ENCODE results near the gene S1PR5.
A peak's percentile ranks its signal among the peaks of the same experiment; 100 is the strongest.
"Not testable (repeated sequence)": the region's sequence is repeated elsewhere in the genome, so short reads cannot be mapped to it uniquely, and the experiment has no call there.

S1PR5 gene

DNA sequence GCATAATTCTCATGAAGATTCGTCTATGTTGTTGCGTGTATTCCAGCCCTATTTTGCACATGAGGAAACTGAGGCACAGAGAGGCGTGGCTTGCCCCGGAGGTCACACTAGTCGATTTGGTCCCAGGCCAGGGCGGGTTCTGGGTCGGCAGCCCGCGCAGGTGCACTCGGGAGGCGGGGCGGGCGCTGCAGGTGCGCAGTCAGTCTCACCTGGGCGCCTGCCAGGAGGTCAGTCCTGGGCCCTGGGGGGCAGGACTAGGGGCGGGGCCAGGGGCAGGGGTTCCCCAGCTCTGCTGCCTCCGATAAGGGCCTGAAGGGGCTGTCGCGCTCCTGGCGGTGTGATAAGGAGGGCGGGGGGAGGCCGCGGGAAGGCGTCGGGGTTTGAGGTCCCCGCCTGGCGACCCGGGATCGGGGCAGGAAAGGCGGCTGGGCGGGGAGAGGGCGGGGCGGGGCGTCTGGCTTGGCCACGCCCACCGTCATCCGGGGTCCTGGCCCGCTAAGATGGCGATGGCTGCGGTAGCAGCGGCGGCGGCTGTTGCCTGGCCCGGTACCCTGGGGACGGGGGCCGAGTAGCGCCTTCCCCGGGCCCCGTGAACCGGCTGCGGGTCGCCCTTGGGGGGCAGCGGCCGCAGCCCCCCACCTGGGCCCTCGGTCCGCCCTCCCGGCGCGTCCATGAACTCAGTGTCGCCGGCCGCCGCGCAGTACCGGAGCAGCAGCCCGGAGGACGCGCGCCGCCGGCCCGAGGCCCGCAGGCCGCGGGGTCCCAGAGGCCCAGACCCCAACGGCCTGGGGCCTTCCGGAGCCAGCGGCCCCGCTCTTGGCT lies 26.4 kb upstream of the S1PR5 start, which contains the start of gene ATG4D:
TSS of gene ATG4D (plus strand) at position 485 of the 822 bp plus-strand sequence. CDS start at position 672, 187 bp downstream.
- DNase-seq = peak; percentile 17

DNA sequence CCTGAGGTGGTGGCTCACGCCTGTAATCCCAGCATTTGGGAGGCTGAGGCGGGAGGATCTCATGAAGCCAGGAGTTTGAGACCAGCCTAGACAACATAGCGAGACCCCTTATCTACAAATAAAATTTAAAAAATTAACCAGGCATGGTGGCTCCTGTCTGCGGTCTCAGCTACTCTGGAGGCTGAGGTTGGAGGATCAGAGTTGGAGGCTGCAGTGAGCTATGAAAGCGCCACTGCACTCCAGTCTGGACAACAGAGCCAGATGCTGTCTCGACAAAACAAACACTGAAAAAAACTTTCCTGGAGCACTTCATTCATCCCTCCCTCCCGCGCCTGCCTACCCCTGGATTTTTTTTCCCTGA lies 25.8 kb upstream of the S1PR5 start:
- DNase-seq = no peak

DNA sequence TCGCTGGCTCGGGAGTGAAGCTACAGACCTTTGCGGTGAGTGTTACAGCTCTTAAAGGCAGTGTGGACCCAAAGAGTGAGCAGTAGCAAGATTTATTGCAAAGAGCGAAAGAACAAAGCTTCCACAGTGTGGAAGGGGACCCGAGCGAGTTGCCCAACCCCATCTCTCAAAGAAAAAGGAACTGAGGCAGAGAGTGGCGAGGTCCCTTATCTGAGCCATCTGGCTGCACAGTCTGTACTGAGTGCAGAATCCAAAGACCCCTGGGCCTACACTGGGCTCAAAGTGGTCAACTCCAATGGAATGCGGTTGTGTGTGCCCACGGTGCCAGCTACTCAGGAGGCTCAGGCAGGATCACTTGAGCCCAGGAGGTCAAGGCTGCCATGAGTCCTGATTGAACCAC lies 21.8 kb upstream of the S1PR5 start:
- not testable (repeated sequence) for DNase-seq

DNA sequence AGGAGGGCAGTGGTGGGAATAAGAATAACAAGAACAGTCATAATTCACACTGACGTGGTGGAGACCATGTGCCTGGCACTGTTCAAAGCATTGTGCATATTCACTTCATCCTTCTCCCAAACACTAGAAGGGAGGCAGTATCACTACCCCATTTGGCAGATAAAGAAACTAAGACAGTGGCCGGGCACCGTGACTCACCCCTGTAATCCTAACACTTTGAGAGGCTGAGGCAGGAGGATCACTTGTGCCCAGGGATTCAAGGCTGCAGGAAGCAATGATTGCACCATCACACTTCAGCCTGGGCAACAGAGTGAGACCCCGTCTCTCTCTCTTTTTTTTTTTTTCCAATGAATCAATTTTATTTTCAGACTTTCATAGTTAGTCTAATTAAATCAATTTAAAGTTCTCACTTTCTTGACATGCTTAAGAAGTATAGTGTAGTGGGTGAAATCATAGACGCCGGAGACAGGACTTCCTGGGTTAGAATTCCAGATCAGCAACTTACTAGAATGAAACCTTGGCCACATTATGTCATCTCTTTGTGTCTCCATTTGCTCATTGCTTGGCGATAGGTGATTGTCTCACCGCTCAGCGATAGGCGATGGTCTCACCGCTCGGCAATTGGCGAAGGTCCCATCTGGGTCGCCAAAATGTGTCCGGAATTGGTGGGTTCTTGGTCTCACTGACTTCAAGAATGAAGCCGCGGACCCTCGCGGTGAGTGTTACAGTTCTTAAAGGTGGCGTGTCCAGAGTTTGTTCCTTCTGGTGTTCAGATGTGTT lies 21.1 kb upstream of the S1PR5 start:
- no peak for DNase-seq

DNA sequence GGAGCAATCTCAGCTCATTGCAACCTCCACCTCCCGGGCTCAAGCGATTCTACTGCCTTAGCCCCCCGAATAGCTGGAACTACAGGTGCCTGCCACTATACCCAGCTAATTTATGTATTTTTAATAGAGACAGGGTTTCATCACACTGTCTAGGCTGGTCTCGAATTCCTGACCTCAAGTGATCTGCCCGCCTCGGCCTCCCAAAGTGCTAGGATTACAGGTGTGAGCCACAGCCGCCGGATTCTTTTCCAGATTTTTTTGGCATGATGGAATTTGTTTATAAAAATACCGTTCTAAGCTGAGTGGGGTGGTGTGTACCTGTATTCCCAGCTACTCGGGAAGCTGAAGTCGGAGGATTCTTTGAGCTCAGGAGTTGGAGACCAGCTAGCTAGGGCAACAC lies 20.4 kb upstream of the S1PR5 start:
- DNase-seq = no peak

DNA sequence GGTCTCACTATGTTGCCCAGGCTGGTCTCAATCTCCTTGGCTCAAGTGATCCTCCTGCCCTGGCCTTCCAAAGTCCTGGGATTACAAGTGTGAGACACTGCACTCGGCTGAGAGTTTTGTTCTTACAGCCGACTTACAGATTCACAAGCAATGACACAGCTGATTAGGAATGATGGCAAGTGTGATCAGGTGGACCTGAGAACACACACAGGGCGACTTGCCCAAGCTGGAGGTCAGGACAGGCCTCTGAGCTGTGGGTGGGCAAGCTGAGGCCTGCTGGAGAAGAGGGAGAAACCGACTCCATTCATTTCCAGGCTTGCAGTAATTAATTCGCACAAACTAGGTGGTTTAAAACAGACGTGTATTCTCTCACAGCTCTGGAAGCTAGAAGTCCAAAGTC lies 18.4 kb upstream of the S1PR5 start:
- DNase-seq = no peak

DNA sequence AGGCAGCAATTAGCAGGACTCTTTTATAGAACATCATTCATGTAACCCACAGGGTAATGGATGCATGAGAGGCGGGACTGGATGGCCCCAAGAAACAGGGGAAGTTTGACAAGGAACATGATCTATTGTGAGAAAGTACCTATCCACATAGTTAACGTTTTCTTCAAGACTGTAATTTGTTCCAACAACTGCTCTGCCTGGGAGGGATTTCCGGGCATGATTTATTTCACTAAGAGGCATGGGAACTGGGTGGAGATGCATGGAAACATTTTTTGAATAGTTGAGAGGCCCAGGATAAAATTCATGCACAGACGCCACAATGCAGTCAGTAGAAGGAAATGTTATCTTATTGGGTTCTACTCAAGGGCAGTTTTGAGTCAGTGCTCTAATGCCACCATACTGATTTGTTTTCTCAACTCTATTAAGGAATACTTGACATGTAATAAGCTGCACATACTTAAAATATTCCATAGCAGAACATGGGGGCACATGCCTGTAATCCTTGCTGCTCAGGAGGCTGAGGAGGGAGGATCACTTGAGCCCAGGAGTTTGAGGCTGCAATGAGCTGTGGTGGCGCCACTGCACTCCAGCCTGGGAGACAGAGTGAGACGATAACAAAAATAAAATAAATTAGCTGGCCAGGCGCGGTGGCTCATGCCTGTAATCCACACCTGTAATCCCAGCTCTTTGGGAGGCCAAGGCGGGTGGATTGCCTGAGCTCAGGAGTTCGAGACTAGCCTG lies 16.6 kb upstream of the S1PR5 start:
- DNase-seq = no peak

DNA sequence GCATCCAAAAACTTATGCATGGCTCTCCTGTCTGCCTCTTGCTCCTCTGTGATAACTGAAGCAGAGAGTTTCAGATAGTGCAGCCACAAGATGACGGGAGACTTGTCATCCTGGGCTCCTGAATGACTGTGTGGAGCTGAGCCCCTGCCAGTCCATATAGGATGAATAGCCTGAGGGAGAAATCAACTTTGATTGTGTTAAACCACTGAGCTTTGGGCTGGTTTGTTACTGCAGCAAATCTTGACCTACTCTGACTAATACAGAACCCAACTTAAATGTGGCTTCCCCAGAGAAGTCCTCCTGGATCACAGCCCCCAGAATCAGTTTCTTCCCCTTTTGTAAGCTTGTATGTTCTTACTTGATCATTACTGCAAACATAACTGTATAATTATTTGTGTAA lies 15.2 kb upstream of the S1PR5 start:
- no peak for DNase-seq

DNA sequence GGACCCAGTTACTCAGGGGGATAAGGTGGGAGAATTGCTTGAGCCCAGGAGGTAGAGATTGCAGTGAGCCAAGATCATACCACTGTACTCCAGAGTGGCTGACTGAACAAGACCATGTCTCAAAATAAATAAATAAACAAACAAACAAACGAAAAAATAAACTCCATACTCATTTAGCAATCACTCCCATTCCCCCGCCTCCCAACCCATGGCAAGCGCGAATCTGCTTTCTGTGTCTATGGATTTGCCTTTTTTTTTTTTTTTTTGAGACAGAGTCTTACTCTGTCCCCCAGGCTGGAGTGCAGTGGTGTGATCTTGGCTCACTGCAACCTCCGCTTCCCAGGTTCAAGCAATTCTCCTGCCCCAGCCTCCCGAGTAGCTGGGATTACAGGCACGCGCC lies 9.6 kb upstream of the S1PR5 start:
- not testable (repeated sequence) for DNase-seq

DNA sequence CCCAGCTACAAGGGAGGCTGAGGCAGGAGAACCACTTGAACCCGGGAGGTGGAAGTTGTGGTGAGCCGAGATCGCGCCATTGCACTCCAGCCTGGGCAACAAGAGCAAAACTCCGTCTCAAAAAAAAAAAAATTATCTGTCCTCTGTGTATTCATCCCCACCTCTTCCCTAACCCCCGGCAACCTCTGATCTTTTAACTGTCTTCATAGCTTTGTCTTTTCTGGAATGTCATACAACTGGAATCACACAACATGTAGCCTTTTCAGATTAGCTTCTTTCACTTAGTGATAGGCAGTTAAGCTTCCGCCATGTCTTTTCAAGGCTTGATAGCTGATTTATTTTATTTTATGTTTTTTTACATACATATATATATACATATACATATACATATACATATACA lies 8.4 kb upstream of the S1PR5 start:
- DNase-seq = no peak

DNA sequence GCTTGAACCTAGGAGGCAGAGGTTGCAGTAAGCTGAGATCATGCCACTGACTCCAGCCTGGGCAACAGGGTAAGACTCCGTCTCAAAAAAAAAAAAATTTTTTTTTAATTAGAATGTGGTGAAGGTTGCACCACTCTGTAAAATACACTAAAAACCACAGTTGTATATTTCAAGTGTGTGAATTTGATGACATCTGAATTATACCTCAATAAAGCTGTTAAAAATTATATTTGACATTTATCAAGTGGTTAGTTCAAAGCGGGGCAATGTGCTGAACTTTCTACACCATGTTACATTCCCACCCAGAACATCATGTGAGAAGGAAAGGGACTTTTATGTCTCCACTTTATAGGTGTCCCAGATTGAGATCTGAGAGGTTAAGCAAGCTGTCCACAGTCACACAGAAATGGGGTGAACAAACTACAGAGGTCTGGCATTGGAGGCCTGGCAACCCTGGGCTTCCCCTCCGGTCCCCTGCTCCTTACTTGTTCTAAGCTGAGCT lies 5.9 kb upstream of the S1PR5 start:
- no peak for DNase-seq

DNA sequence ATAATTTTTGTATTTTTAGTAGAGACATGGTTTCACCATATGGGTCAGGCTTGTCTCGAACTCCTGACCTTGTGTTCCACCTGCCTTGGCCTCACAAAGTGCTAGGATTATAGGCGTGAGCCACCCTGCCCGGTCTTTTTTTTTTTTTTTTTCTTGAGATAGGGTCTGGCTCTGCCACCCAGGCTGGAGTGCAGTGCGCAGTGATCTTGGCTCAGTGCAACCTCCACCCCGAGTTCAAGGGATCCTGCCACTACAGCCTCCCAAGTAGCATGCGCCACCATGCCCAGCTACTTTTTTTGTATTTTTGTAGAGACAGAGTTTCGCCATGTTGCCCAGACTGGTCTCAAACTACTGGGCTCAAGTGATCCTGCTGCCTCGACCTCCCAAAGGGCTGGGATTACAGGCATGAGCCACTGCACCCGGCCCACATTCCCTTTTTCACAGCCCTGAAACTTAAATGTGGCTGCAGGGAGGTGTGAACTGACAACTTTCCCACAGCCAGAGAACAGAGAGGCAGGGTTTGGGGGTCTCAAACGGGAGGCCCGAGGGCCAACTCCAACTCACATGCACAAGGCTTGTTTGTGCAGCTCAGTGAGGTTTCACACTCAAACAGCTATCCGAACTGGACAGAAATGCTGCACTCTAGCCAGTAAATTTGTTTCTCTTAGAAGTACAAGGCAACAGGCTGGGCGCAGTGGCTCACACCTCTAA lies 4.4 kb upstream of the S1PR5 start:
- DNase-seq = no peak

DNA sequence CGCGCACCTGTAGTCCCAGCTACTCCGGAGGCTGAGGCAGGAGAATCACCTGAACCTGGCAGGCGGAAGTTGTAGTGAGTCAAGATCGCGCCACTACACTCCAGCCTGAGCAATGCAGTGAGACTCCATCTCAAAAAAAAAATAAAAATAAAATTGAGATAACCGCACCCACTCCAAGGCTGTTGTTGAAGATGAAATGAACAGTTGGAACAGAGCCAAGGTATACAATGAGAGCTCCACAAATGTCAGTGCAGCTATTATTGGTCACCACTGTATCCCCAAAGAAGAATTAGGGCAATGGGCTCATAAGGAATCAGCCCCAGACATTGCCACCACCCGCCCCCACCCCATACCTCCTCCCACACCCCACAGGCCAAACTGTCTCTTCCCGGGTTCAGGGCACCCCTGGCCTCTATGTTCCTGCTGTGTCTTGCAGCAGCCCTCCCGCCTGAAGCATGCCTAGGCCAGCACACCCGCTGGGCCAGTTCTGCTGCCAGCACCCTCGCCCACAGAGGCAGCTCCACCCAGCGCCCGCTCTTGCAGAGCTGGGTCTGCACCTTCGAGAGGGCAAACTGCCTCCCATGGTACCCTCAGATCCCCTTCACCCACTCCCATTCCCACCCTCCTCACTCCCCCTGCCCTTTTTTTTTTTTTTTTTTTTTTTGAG lies 3.5 kb upstream of the S1PR5 start:
- no peak for DNase-seq

DNA sequence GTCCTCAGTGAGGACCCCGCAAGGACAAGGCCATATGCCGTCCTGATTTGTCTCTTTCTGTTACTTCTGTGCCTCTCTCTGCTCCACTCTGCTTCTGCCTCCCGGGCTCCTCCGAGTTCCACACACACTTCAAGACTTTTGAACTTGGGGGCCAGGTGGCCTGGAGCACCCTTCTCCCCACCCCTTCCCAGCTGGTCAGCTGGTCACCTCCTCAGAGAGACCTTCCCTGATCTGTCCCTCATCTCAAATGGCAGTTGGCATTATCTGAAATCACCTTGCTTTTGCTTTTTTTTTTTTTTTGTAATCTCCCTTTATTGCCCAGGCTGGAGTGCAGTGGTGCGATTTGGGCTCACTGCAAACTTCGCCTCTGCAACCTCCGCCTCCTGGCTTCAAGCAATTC lies 2.2 kb upstream of the S1PR5 start:
- DNase-seq = no peak

DNA sequence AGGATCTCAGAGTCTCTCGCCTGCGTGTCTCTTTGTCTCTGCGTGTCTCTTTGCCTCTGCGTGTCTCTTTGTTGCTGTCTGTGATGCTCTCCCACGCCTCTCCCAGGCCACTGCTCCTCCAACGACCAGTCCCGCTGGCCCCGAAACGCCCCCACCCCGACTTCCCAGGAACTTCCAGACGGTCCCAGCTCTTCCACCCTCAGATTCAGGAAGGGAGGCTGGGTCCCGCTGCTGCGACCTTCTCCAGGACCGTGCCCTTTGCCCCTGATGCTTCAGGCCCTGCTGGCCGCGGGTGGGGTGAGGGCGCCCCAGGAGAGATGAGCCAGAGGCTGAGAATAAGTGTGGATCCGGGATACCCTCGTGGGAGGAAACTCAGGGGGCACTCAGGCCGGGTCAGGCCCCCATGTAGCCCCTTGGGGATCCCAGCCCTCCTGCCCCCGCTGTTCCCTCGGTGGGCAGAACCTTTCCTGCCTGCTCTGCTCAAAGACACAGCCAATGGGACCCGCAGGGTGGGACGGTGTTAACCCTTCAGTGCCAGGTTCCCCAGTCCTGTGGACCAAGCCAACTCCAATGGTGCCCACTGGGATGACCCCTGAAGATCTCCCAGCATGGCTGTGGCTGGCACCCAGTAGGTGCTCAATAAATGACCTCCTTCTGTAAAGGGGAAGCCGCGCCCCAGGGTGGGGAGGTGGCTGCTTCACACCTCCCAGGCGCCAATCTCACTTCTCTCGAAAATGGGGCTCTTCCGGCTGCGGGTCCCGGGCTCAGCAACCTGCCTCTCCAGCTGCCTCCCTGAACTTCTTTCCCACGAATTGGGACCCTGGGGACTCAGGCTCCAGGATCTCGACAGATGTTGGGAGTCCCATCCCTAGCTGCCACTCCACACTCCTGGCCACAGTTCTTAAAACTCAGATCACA lies 1.5 kb upstream of the S1PR5 start:
- no peak for DNase-seq

DNA sequence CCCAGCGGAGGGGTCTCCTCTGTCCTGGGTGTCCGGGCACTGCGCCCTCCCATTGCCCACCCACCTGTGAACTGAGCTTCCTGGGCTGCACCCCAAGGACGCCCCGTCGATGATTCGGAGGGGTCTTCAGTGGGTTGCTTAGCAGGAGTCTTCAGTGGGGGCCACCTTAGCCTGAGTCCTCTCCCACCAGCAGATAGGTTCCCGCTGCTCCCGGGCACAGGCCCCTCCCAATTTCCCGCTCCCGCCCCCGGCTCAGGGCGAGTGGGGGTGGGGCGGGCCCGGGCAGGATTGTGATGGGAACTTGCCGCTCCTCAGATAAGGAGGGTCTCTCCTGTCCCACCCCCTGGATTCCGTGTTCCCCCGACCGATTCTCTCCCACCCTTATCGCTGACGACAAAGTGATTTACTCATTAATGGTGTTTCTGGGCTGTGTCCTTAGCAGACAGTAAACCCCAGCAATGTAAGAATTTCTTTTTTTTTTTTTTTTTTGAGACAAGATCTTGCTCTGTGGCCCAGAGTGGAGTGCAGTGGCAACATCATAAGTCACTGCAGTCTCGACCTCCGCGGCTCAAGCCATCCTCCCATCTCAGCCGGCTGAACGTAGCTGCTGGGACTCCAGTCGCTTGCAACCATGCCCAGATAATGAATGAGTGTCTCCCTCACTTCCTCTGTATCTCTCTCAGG lies 655 bp upstream of the S1PR5 start:
- DNase-seq = no peak

DNA sequence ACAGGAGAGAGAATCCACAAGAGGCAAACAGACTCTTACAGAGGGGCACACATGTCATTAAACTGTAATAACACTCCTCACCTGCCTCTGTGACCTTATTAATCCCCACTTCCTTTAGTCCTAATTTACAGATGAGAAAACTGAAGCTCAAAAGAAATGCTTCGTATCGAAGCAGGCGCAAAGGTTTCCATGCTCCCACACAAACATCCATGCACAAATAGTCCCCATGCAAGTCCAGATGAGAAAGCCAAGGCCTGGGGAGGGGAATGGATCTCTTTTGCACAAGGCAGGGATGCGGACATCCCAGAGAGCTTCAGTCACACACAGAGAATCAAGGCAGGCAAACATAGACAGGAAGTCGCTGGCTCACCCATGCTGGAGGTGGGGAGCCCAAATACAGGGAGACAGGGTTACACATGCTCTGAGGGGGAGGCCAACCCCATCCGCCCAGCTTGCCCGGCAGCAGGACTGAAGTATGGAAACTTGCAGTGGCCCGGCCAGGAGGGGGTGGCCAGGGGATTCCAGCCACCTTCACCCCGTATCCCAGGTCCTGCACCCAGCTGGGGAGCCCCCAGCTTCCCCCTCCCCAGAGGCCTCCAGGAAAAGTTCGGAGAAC lies 468 bp downstream of the S1PR5 start:
- DNase-seq = no peak

DNA sequence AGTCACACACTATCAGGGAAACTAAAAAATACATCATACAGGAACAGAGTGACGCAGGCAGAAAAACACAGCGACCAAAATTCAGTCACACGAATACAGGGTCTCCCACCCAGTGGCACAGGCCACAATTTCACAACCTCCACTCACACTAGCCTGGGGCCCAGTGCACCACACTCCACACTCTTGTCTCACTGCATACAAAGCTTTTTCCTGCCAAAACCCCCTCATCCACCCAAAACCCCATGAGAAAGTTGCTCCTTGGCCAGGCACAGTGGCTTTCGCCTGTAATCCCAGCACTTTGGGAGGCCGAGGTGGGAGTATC lies 1.2 kb downstream of the S1PR5 start:
- no peak for DNase-seq

DNA sequence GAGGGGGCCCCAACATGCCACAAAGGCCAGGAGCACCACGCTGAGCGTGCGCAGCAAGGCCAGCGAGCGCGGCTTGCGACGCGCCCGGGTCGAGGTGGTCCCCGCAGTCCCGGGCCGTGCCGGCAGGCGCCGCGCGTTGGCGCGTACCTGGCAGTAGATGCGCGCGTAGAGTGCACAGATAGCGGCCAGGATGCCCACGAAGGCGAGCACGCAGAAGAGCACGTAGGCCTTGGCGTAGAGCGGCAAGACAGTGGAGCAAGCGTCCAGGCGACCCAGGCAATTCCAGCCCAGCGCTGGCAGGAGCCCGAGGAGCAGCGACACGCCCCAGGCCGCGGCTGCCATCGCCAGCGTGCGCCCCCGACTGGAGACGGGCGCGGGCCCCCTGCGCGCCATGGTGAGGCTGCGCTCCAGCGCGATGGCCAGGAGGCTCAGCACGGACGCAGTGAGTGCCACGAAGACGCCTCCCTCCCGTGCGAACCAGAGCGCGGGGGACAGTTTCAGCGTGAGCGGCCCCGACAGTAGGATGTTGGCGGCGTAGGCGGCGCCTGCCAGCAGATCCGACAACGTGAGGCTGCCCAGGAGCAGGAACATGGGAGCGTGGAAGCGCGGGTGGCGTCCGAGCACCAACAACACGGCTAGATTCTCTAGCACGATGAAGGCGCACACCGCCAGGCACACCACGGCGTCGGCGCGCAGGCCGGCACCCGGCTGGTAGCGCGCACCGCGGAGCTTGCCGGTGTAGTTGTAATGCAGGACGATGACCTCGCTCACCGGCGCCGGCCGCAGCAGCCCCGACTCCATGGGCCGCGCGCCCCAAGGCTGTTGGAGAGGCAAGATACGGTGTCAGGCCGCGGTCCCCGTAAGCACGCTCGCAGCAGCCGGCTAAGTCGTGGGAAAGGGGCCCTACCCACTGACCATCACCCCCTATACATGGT lies 2.8 kb downstream of the S1PR5 start:
- DNase-seq = no peak
